ENCODE results near the gene FOXA2.

DNA sequence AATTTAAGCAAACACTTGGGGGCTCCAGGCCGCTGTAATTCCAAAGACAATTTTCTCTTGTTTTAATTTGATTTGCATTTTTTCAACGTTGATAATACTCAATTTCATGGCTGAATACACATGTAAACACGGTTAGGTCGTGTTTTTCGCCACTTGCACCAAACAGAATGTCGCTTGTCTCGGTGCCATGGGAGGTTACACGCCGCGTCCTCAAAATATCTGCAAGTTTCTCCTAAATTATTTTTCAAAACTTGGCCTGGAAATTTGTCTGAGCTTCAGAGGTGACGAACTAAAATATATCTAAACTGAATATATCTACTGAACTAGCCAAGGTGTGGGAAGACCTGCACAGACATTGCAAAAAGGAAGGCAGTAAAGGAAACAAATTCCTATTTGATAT, 15.0 kb downstream of the FOXA2 start:
- TF ChIP-seq, protein P1, sequence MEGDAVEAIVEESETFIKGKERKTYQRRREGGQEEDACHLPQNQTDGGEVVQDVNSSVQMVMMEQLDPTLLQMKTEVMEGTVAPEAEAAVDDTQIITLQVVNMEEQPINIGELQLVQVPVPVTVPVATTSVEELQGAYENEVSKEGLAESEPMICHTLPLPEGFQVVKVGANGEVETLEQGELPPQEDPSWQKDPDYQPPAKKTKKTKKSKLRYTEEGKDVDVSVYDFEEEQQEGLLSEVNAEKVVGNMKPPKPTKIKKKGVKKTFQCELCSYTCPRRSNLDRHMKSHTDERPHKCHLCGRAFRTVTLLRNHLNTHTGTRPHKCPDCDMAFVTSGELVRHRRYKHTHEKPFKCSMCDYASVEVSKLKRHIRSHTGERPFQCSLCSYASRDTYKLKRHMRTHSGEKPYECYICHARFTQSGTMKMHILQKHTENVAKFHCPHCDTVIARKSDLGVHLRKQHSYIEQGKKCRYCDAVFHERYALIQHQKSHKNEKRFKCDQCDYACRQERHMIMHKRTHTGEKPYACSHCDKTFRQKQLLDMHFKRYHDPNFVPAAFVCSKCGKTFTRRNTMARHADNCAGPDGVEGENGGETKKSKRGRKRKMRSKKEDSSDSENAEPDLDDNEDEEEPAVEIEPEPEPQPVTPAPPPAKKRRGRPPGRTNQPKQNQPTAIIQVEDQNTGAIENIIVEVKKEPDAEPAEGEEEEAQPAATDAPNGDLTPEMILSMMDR (IDR thresholded peaks at IDR 0.05; ENCODE audit: low read depth, low read length, poor library complexity, severe bottlenecking), result no peak
- no peak for TF ChIP-seq EZH2phosphoT487 (IDR thresholded peaks at IDR 0.05; ENCODE audit: borderline replicate concordance, low read length)

Measured in DOHH2 (cell line).